Tibial nerve (tissue), 4 donors: ENCODE measurements around the gene POLA2.

Source experiments
- EP300 ChIP-seq, 2 donors: sonication (generic); formaldehyde crosslinking; IDR thresholded peaks; one replicate each; pipeline ENCODE4 v1.6.1; 2017; ENCODE audit warnings: antibody characterized with exemption in 2 of 2, mild to moderate bottlenecking in 1 of 2
- POLR2A ChIP-seq, 2 donors: fragments of 450-650 bp; IDR thresholded peaks; one replicate each; pipeline ENCODE4 v1.6.1; 2017; ENCODE audit warnings: antibody characterized with exemption in 2 of 2, mild to moderate bottlenecking in 2 of 2, moderate library complexity in 2 of 2
- TF ChIP-seq, protein P1 (sequence below), 5 experiments: fragments of 200-600 bp in 3 of 5; fragments of 450-650 bp in 2 of 5; sonication (generic) in 3 of 5; IDR thresholded peaks; one replicate each; pipeline ENCODE4 v1.5.1; 2016 to 2019; ENCODE audit warnings: antibody characterized with exemption in 5 of 5, mild to moderate bottlenecking in 3 of 5, moderate library complexity in 2 of 5

DNA sequence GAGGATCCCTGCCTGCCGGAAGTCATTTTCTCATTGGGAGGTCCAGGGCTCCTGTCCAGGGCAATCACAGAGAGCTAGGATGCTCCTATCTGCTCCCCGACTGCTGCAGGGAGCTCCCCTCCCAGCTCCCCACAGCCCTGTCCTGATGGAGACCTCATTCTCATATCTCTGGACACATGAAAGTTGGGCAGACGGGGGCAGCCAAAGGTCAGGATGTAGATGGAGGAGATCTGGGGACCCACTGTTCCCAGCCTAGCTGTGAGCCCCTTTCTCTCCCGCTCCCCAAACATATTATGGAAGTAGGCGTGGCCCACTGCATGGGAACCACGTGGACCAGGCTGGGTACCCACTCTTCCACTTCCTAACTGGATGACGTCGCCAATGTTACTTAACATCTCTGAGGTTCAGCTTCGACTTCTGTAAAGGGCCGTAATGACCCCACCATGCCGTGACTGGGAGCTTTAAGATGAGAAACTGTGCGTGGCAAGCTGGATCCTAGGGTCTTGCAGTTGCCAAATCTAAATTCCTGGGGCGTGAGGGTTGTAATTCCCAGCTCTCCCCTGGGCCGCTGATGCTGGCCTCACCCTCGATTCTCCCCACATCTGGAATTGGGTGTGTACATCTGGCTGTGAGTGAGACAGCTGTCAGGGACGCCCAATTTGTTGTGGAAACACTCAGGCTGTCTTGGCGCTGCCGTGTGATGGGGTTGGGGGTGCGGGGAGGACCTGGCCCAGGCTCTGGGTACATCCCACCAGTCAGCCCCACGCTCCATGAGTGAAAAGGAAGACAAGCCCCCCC is 54.7 kb downstream of the POLA2 start:
- TF ChIP-seq, protein P1, sequence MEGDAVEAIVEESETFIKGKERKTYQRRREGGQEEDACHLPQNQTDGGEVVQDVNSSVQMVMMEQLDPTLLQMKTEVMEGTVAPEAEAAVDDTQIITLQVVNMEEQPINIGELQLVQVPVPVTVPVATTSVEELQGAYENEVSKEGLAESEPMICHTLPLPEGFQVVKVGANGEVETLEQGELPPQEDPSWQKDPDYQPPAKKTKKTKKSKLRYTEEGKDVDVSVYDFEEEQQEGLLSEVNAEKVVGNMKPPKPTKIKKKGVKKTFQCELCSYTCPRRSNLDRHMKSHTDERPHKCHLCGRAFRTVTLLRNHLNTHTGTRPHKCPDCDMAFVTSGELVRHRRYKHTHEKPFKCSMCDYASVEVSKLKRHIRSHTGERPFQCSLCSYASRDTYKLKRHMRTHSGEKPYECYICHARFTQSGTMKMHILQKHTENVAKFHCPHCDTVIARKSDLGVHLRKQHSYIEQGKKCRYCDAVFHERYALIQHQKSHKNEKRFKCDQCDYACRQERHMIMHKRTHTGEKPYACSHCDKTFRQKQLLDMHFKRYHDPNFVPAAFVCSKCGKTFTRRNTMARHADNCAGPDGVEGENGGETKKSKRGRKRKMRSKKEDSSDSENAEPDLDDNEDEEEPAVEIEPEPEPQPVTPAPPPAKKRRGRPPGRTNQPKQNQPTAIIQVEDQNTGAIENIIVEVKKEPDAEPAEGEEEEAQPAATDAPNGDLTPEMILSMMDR (IDR thresholded peaks at IDR 0.05), result no peak
- no peak for TF ChIP-seq POLR2A (IDR thresholded peaks at IDR 0.05)
- TF ChIP-seq EP300 (IDR thresholded peaks at IDR 0.05), result peak in 1 of 2 donors; percentile 57
